HG03196 (cell line): ENCODE results near the gene ZNF445.
"Not testable (repeated sequence)": the region's sequence is repeated elsewhere in the genome, so short reads cannot be mapped to it uniquely, and the experiment has no call there.

ENCODE experiments used
- ATAC-seq: cut with Tn5 transposase; IDR thresholded peaks from one replicate; pipeline ENCODE4 v1.9.1; 2021; ENCODE audit not compliant: unreplicated experiment

ZNF445 gene

DNA sequence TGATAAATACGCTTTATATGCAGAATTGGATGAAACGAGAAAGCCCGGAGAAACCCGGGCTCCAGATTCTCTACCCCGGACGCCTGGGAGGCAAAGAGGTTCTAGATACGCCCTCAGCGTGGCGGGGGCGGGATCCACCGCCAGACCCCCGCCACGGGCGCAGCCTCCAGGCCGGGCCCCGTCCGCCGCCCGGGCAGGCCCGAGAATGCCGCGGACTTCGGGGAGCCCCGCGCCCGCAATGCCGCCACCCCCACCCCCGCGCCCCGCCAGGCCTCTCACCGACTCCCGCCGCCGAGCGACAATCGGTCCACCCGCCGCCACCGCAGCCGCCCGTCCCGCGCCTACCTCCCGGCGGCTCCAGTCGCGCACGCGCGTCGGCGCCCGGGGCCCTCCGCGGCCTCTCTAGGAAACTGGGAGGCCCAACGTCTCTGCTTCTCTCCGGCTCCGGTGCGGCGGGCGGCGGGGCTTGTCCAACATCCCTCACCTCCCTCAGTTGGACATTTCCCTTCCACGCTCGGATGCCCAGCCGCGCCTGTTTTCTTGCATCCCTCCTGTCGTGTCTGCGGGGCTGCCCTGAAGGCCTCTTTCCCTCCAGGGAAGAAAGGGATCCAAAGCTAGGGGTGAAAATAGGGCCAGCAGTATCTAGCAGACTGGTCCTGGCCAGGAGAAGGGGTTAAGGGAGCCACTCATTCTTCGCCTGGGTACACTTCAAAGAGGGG lies at the start of gene ZNF445:
TSS of gene ZNF445 (minus strand) at position 359 of the 719 bp plus-strand sequence. CDS start 22,121 bp downstream, outside the sequence.
- peak; percentile 80 for ATAC-seq

DNA sequence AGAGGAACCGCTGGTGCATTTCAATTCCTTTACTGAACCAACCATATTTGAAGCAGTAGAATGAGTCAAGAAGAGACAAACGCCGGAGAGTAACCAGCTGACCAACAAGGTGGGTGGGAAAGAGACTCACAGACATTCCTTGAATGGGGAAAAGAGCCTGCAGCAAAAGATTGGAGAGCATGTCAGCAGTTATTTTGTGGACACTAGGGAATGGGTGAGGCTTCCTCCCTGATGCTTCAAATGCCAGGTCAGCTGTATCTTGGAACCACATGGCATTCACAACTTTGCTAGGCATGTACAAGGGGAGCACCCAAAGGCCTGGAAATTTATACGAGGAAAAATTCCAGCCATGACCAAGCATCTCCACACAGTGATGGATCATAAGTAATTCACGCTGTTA lies 47.6 kb upstream of the ZNF445 start:
- ATAC-seq = no peak

DNA sequence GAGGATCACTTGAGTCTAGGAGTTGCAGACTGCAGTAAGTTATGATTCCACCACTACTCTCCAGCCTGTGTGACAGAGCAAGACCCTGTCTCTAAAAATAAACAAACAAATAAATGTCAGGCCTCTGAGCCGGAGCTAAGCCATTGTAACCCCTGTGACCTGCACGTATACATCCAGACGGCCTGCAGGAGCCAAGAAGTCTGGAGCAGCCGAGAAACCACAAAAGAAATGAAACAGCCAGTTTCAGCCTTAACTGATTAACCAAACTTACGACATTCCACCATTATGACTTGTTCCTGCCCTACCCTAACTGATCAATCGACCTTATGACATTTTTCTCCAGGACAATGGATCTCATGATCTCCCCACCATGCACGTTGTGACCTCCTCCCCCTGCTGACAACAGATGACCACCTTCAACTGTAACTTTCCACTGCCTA lies 45.0 kb upstream of the ZNF445 start:
- ATAC-seq = no peak

DNA sequence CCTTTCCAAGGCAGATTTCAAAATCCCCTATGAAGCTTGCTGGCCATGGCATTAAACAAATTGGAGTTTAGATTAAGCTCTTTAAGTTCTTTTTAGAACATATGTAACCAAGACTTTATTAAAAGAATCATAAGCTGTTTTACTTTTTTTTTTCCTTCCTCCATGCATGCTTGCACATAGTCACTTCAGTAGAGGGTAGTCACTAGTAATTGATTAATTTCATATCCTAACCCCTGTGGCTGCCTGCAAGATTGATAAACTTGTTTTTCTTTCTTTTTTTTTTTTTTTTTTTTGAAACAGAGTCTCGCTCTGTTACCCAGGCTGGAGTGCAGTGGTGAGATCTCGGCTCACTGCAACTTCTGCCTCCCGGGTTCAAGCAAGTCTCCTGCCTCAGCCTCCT lies 44.3 kb upstream of the ZNF445 start:
- ATAC-seq = no peak

DNA sequence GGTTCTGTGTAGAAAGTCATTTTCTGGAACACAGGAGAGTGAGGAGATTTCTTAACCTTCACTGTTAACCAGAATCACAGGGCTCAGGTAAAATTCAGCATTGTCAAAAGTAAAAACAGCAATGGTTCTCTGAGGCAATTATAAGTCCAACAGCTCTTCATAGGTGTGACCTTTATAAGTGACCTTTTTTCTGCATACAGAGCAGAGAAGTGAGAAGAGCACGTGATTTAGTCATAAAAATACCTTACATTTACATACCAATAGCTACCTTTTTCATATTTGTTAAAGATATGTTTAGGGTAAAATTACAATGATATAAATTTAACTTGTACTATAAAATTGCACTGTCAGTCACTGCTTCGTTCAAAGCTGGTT lies 41.3 kb upstream of the ZNF445 start:
- ATAC-seq = no peak

DNA sequence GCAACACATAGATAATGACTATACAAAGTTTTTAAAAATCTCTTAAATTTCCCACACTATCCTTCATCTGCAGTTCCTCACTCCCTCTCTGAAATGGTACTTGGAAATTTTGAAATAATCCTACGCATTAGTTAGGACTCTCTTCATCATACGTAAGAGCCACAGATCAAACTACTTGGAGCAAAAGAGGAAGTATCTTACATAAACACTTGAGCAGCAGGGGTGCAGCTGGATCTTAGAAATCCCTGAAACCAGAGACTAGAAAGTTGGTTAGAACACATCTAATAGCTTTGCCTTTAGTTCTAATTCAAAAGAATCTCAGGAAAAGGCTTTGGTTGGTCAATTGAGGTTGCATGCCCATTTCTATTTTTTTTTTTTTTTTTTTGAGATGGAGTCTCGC lies 38.8 kb upstream of the ZNF445 start:
- ATAC-seq = no peak

DNA sequence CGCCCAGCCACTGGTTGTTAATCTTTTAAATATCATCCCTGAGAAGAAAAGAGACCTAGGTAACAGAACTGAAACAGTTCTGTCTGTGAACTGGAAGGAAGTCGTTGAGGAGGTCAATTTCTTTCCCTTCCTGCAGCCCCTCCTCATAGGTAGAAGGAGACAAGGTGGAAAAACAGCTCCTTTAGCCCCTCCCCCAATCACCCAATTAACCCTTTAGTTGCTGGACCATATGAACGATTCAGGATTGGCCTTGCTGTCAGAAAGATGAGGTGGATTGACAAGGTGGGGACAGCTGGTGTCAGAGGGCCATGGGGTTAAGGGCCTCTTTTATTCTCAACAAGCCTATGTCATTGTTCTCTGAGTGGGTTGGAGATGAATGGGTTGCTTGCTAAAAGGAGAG lies 36.0 kb upstream of the ZNF445 start:
- ATAC-seq = no peak

DNA sequence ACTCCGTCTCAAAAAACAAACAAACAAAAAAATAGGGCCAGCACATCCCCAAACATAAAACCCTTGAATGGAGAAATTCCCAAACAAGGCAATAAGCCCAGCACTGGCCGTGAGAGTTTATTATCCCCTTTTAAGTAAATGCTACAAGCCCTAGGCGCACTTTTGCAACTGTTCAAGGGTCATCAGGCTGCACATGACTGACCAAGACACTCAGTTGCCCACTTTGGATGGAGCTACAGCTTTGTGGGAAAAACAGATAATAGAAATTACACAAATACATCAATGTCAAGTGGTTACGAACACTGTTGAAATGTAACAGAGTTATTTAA lies 33.7 kb upstream of the ZNF445 start:
- ATAC-seq = no peak

DNA sequence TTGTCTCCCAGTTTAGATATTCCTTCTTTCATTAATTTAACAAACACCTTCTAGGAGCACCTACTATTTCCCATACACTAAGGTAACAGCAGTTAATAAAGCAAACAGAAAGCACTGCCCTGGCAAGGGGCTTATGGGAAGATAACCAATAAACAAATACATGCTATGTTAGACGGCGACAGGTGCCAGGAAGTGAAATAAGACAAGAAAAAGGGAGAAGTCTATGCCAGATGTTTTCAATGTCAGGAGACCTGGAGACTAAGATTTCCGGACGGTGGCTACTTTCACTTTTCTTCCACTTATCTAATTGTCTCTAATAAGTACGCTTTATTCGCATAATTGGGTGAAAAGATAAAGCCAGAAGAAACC lies 32.5 kb upstream of the ZNF445 start:
- ATAC-seq = peak; percentile 41

DNA sequence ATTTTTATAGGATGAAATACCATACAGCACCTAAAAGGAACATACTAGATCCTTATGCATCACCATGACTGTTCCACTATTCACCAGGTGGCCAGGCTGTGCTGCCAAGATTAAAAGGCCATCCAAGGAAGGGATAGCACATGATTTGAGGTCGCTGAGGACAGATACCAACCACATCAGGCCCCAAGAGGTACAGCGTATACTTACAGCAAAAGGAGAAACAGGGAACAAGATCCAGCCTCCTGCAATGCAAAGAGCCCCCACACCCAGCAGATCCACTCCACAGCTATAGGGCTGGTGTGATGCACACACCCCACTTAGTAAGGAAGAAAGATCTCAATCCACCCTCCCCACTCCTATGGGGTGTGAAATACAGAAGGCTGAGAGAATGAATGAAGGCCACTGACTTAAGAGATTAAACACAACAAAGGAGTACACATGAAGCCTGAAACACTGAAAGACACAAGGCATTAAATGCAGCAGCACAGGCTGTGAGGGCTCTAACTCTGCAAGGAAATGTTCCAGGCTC lies 32.0 kb upstream of the ZNF445 start:
- peak; percentile 10 for ATAC-seq

DNA sequence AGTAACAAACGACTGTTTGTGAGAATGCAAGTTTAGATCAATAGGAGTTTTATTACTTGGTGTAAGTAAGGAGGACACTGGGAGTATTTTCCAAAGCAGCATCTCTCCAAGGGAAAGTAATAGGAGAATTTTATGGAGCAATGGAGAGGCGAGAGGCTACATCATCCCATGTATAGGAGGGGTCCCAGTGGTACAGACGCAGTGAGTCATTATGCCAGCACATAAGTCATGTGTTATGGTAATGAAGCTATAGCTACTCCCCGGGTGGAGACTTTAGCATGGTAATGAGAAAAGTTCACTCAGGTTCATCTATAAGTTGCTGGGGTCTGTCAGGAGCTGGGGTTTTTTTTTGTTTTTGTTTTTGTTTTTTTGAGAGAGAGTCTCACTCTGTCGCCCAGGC lies 29.5 kb upstream of the ZNF445 start:
- no peak for ATAC-seq

DNA sequence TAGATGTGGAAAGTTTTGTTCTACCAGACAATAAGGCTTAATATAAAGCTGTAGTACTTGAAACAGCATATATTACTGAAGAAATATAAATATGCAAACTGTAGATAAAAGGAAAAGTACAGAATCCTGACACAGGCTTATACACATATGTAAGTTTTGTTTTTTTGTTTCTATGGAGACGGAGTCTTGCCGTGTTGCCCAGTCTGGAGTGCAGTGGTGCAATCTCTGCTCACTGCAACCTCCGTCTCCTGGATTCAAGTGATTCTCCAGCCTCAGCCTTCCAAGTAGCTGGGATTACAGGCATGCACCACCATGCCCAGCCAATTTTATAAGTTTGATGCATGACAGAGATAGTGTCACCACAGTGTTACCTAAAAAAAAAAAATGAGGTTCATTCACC lies 29.1 kb upstream of the ZNF445 start:
- ATAC-seq = no peak

DNA sequence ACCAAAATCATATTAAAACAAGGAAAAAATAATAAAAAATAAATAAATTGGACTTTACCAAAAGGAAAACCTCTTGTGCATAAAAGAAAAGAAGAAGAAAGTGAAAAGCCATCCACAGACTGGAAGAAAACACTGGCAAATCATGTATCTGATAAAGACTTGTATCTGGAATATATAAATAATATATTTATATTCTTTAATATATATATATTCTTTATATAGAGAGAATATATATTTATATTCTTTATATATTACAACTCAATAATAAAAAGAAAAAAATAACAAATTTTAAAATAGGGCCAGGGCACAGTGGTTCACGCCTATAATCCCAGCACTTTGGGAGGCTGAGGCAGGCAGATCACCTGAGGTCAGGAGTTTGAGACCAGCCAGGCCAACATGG lies 27.1 kb upstream of the ZNF445 start:
- no peak for ATAC-seq

DNA sequence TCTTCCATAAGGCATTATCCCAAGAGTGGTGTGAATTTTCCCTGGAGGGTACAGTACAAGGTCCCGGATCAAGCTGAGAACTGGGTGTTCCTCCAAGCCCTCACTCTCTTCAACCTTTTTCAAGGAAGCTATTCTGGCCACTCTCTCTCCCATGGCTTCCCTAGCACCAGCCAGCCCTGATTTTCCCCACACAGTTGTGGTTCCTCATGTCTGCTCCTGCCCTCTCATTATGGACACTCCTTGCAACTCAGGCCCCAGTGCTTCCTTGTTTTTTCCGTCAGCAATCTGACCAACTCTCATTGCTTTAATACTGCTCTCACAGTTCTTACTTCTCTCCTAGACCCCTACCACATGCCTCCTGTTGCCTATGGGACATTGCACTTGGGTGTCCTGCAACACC lies 25.7 kb upstream of the ZNF445 start:
- not testable (repeated sequence) for ATAC-seq

DNA sequence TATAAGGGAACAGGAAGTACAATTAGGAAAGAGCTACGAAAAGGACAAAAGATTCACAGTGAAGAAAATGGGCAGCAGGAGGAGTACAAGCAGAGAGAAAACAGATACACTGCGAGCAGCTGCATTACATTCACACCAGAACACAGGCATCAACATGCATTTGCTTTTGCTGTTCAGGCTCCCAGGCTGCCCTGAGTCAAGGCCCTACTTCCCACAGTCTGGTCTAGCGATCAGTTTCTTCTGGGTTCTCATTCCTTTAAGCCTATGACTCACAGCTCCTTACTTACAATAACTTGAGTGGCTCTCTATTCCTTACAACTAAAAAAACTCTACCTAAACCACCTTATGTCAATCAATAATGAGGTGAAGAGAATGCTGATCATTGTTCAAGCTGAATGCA lies 24.5 kb upstream of the ZNF445 start:
- no peak for ATAC-seq

DNA sequence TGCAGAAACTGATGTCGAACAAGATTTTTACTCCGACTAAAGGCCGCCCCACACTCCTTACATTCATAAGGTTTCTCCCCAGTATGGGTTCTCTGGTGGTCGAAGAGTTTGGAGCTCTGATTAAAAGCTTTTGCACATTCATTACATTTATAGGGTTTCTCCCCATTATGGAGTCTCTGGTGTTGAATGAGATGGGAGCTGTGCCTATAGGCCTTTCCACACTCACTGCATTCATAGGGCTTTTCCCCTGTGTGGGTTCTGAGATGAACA lies 22.4 kb upstream of the ZNF445 start:
- not testable (repeated sequence) for ATAC-seq

DNA sequence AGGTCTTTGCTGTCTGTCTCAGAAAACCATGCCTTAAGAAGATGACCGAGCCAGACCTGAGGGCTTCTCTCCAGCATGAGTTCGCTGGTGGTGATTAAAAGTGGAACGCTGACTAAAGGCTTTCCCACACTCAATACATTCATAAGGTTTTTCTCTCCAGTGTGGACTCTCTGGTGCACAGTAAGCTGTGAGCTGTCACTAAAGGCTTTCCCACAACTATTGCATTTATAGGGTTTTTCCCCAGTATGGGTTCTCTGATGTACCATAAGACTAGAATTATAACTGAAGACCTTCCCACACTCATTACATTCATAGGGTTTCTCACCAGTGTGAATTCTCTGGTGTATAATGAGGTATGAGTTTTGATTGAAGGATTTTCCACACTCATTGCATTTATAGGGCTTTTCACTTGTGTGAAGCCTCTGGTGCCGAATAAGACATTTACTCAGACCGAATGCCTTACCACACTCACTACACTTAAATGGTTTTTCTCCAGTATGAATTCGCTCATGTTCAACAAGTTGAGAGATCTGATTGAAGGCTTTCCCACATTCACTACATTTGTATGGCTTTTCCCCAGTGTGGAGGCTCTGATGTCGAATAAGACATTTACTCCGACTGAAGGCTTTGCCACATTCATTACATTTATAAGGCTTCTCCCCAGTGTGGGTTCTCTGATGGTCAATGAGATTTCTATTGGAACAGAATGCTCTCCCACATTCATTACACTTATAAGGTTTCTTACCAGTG lies 21.9 kb upstream of the ZNF445 start:
- ATAC-seq = no peak

DNA sequence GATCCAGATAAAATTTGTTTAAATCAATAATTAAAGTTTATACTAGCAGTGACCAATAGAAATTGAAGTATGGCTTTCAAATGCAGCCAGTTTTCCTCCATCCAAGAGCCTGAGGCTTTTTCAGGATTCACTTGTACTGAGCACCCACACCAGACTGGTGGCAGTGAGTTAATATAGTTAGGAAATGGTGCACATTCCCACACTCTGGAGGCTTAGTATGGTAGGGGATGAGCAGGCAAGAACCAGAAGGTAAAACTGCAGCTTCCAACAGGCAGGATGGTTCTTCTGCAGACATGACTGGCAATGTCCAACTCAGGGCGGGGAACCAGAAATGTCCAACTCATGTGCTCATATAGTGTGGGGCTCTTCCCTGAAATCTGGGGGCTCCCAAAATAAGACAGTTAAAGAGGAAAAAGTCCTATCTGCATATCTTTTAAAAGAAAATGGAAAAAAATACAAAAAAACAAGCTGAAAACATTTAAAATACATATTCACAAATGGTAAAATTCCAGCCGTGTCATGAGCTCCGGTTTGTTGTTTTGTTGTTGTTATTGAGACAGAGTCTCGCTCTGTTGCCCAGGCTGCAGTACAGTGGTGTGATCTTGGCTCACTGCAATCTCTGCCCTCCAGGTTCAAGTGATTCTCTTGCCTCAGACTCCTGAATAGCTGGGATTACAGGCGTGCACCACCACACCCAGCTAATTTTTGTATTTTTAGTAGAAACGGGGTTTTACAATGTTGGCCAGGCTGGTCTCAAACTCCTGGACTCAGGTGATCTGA lies 18.4 kb upstream of the ZNF445 start:
- no peak for ATAC-seq

DNA sequence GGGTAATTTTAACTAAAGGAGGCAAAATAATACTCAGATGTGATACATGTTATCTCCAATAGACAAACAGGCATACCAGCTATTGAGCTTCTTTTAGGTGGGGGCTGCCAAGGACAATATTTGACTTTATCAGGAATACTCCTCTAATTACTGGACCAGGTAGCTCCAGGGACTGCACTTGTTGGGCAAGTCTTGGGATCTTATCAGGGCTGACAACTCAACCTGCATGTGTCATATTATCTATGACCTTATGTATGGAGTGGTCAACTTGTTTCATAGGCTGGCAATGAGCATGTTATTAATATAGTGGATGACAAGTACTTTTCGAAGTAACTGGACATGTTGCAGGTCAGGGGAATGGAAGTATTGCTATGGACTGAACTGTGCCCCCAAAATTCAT lies 15.0 kb upstream of the ZNF445 start:
- no peak for ATAC-seq

DNA sequence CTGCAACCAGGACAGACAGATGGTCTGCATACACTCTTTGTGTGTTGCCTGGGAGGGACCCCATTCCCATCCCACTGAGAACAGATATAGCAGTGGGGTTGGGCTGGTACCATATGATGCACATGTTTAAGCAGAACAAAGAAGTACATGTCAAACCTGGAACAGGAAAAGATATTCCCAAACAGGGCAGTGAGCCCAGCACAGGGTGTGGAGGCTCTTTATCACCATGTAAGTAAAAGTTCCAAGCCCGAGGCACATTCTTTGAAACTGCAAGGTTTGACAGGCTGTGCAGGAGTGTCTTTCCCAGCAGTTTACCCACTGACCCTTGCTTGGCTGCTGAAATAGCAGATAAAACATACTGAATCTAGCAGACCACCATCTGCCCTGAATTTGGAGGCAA lies 5.3 kb upstream of the ZNF445 start:
- ATAC-seq = no peak

DNA sequence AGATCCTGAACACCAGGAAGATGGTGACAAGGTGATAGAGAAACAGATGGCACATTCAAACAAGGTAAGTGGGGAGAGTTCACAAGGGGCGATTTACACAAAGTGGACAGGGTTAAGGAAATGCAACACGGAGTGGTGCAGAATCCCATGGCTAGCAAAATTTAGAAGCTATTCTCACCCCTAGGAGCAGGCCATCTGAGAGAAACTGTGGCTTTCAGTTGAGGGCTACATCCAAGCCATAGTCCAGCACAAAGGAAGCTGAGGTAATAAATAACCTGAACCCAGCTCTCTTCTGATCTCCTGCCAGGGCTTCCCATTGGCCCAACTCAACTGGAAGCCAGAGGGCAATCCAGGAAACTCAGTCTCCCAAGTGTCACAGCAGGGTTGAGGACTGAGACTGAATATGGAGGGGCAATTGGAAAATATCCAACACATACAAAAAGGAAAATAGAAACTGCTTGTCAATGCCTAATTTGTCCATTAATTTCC lies 1.2 kb upstream of the ZNF445 start:
- no peak for ATAC-seq

DNA sequence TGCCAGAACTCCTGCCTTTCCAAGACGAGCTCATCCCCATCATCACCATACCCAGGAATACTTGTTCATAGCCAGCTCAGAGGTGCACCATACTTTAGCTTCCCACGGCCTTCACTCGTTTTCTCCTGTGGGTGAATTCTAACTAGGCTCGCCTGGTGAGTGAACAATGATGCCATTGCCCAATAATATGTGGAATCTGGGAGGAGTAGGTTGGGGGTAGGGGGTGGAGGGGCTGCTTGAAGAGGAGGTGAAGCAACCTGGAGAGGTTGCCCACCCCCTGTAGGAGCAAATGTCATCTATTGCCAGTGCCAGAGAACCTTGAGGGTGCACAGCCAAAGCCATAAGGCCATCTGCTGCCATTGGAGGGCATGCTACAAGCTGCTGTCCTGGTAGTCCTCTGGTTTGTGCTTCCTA lies 592 bp upstream of the ZNF445 start:
- no peak for ATAC-seq
